ENCODE results near the gene MYOM3. TPM values are rescaled to one million over a fixed set of nuclear protein-coding genes. Genes with fewer than 3 reads are reported as not detected.

Gene MYOM3
- total RNA-seq, 1 experiment from 2014 or later, result 0.42 TPM

GRCh38 chr1:24119859-24120756, 8.2 kb upstream of the MYOM3 start:
- no peaks in the 10 kb centered on the region for H3K27me3 Mint-ChIP-seq (ENCODE audit: unreplicated experiment)
- intact Hi-C loops (cut with micrococcal nuclease; ENCODE audit: unreplicated experiment), result no loop called here
- DNase-seq, result no peak
- BruUV-seq (replicated peaks), result no TSS peak
- H3K4me1 Mint-ChIP-seq (ENCODE audit: low read depth, unreplicated experiment), result peaks cover 18% of the 10 kb centered on the region
- H3K27ac Mint-ChIP-seq (ENCODE audit: unreplicated experiment), result no peak overlapping the region
- no peak overlapping the region for H3K4me3 Mint-ChIP-seq (ENCODE audit: low read depth, unreplicated experiment)
- H3K9me3 Mint-ChIP-seq (ENCODE audit: low read depth, unreplicated experiment), result no peaks in the 10 kb centered on the region
- no peak for TF ChIP-seq CTCF (IDR thresholded peaks at IDR 0.05; ENCODE audit: unreplicated experiment)
- CTCF ChIA-PET, result interaction anchor here (0.6 to 1.7 kb wide), 2 partner anchors 30 to 82 kb away, joined by 3 to 4 read pairs; no protein-coding TSS in a partner anchor
- H3K36me3 Mint-ChIP-seq (ENCODE audit: insufficient read depth, unreplicated experiment), result no peaks in the 10 kb centered on the region

GRCh38 chr1:24119489-24119858, 7.5 kb upstream of the MYOM3 start:
- no peak overlapping the region for H3K27ac Mint-ChIP-seq (ENCODE audit: unreplicated experiment)
- H3K4me1 Mint-ChIP-seq (ENCODE audit: low read depth, unreplicated experiment), result peaks cover 18% of the 10 kb centered on the region
- no peak for DNase-seq
- H3K9me3 Mint-ChIP-seq (ENCODE audit: low read depth, unreplicated experiment), result no peaks in the 10 kb centered on the region
- CTCF ChIA-PET, result interaction anchor here (1.7 kb wide), 1 partner anchor 31 kb away, joined by 4 read pairs; no protein-coding TSS in a partner anchor
- TF ChIP-seq CTCF (IDR thresholded peaks at IDR 0.05; ENCODE audit: unreplicated experiment), result no peak
- H3K27me3 Mint-ChIP-seq (ENCODE audit: unreplicated experiment), result no peaks in the 10 kb centered on the region
- H3K4me3 Mint-ChIP-seq (ENCODE audit: low read depth, unreplicated experiment), result no peak overlapping the region
- BruUV-seq (replicated peaks), result no TSS peak
- no peaks in the 10 kb centered on the region for H3K36me3 Mint-ChIP-seq (ENCODE audit: insufficient read depth, unreplicated experiment)
- intact Hi-C loops (cut with micrococcal nuclease; ENCODE audit: unreplicated experiment), result no loop called here

GRCh38 chr1:24118410-24119242, 6.7 kb upstream of the MYOM3 start:
- no peaks in the 10 kb centered on the region for H3K36me3 Mint-ChIP-seq (ENCODE audit: insufficient read depth, unreplicated experiment)

More at GRCh38 chr1:24118410-24119242, 6.7 kb upstream of the MYOM3 start:
- Mint-ChIP-seq H3K4me1 (ENCODE audit: low read depth, unreplicated experiment) (peaks cover 18% of the 10 kb centered on the region), H3K9me3 (ENCODE audit: low read depth, unreplicated experiment) (no peaks in the 10 kb centered on the region), H3K27me3 (ENCODE audit: unreplicated experiment) (no peaks in the 10 kb centered on the region), H3K27ac (ENCODE audit: unreplicated experiment) (no peak overlapping the region), H3K4me3 (ENCODE audit: low read depth, unreplicated experiment) (peak overlapping the region; percentile 8)
- DNase-seq, result no peak
- intact Hi-C loops (cut with micrococcal nuclease; ENCODE audit: unreplicated experiment), result no loop called here
- CTCF ChIA-PET, result interaction anchor here (1.7 kb wide), 1 partner anchor 32 kb away, joined by 4 read pairs; no protein-coding TSS in a partner anchor
- no peak for TF ChIP-seq CTCF (IDR thresholded peaks at IDR 0.05; ENCODE audit: unreplicated experiment)
- no TSS peak for BruUV-seq (replicated peaks)

Data from Calu3 (cell line).